ENCODE measurements around the gene HOXD13.

DNA sequence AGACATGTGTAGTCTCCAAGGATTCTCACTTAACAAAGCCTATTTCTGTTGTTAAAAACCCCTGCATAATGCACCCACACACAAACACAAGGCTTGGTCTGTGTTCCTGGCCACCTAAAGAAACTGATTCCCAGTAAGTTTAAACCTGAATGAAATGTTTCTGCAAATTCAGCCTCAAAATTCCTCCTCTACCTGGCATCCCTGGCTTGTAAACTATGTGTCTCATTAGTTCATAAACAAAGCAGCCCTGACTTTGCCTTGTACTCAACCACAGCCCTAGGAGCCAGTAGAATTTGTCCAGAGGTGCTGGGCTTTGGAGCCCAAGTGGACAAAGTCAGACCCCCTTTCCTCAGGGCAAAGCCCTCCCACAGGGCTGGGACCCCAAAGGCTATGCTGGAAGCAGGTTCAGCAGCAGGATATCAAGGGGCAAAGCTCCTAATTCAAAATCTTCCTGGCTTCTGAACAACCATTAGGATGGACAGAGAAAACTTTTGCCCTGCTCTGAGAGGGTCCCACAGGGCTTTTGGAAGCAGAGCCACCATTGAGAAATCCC is 2.6 kb upstream of the HOXD13 start:
- TF ChIP-seq, protein P1, sequence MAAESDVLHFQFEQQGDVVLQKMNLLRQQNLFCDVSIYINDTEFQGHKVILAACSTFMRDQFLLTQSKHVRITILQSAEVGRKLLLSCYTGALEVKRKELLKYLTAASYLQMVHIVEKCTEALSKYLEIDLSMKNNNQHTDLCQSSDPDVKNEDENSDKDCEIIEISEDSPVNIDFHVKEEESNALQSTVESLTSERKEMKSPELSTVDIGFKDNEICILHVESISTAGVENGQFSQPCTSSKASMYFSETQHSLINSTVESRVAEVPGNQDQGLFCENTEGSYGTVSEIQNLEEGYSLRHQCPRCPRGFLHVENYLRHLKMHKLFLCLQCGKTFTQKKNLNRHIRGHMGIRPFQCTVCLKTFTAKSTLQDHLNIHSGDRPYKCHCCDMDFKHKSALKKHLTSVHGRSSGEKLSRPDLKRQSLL (tag by site-specific recombination; IDR thresholded peaks at IDR 0.05): no peak
- TF ChIP-seq, protein P2, sequence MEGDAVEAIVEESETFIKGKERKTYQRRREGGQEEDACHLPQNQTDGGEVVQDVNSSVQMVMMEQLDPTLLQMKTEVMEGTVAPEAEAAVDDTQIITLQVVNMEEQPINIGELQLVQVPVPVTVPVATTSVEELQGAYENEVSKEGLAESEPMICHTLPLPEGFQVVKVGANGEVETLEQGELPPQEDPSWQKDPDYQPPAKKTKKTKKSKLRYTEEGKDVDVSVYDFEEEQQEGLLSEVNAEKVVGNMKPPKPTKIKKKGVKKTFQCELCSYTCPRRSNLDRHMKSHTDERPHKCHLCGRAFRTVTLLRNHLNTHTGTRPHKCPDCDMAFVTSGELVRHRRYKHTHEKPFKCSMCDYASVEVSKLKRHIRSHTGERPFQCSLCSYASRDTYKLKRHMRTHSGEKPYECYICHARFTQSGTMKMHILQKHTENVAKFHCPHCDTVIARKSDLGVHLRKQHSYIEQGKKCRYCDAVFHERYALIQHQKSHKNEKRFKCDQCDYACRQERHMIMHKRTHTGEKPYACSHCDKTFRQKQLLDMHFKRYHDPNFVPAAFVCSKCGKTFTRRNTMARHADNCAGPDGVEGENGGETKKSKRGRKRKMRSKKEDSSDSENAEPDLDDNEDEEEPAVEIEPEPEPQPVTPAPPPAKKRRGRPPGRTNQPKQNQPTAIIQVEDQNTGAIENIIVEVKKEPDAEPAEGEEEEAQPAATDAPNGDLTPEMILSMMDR (tag by site-specific recombination; IDR thresholded peaks at IDR 0.05): no peak
- TF ChIP-seq, protein P3, sequence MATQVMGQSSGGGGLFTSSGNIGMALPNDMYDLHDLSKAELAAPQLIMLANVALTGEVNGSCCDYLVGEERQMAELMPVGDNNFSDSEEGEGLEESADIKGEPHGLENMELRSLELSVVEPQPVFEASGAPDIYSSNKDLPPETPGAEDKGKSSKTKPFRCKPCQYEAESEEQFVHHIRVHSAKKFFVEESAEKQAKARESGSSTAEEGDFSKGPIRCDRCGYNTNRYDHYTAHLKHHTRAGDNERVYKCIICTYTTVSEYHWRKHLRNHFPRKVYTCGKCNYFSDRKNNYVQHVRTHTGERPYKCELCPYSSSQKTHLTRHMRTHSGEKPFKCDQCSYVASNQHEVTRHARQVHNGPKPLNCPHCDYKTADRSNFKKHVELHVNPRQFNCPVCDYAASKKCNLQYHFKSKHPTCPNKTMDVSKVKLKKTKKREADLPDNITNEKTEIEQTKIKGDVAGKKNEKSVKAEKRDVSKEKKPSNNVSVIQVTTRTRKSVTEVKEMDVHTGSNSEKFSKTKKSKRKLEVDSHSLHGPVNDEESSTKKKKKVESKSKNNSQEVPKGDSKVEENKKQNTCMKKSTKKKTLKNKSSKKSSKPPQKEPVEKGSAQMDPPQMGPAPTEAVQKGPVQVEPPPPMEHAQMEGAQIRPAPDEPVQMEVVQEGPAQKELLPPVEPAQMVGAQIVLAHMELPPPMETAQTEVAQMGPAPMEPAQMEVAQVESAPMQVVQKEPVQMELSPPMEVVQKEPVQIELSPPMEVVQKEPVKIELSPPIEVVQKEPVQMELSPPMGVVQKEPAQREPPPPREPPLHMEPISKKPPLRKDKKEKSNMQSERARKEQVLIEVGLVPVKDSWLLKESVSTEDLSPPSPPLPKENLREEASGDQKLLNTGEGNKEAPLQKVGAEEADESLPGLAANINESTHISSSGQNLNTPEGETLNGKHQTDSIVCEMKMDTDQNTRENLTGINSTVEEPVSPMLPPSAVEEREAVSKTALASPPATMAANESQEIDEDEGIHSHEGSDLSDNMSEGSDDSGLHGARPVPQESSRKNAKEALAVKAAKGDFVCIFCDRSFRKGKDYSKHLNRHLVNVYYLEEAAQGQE (tag by site-specific recombination; IDR thresholded peaks at IDR 0.05): no peak
- TF ChIP-seq, protein P4, sequence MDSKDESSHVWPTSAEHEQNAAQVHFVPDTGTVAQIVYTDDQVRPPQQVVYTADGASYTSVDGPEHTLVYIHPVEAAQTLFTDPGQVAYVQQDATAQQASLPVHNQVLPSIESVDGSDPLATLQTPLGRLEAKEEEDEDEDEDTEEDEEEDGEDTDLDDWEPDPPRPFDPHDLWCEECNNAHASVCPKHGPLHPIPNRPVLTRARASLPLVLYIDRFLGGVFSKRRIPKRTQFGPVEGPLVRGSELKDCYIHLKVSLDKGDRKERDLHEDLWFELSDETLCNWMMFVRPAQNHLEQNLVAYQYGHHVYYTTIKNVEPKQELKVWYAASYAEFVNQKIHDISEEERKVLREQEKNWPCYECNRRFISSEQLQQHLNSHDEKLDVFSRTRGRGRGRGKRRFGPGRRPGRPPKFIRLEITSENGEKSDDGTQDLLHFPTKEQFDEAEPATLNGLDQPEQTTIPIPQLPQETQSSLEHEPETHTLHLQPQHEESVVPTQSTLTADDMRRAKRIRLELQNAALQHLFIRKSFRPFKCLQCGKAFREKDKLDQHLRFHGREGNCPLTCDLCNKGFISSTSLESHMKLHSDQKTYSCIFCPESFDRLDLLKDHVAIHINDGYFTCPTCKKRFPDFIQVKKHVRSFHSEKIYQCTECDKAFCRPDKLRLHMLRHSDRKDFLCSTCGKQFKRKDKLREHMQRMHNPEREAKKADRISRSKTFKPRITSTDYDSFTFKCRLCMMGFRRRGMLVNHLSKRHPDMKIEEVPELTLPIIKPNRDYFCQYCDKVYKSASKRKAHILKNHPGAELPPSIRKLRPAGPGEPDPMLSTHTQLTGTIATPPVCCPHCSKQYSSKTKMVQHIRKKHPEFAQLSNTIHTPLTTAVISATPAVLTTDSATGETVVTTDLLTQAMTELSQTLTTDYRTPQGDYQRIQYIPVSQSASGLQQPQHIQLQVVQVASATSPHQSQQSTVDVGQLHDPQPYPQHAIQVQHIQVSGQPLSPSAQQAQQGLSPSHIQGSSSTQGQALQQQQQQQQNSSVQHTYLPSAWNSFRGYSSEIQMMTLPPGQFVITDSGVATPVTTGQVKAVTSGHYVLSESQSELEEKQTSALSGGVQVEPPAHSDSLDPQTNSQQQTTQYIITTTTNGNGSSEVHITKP (tag by site-specific recombination; IDR thresholded peaks at IDR 0.05): no peak
- no peak for TF ChIP-seq ZNF2 (tag by site-specific recombination; IDR thresholded peaks at IDR 0.05)
- no peak for TF ChIP-seq ZNF114 (tag by site-specific recombination; IDR thresholded peaks at IDR 0.05)
- TF ChIP-seq, protein P5, sequence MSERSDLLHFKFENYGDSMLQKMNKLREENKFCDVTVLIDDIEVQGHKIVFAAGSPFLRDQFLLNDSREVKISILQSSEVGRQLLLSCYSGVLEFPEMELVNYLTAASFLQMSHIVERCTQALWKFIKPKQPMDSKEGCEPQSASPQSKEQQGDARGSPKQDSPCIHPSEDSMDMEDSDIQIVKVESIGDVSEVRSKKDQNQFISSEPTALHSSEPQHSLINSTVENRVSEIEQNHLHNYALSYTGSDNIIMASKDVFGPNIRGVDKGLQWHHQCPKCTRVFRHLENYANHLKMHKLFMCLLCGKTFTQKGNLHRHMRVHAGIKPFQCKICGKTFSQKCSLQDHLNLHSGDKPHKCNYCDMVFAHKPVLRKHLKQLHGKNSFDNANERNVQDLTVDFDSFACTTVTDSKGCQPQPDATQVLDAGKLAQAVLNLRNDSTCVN (tag by site-specific recombination; optimal IDR thresholded peaks at IDR 0.05): no peak
